ENCODE measurements around the gene LRRC31.

The LRRC31 gene

DNA sequence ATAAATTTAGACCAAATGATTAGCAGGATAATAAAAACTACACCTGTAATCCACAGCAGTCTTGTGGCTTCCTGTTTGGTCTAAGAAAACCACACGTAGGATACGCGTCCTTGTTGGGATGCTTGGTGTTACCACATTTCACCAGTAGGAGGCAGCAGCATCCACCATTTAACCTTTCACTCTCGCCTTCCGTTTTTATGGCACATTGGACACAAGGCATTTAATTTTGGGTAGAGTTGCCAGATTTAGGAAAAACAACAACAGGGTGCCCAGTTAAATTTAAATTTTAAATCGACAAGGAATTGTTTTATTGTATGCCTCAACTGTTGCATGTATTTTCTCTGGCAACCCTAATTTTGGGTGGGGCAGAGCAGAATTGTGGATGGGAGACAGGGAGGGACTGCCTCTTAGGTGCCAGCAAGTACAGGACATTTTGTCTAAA lies 6.3 kb downstream of the LRRC31 start:
- DNase-seq (ENCODE audit: low read depth), result peak; percentile 32

DNA sequence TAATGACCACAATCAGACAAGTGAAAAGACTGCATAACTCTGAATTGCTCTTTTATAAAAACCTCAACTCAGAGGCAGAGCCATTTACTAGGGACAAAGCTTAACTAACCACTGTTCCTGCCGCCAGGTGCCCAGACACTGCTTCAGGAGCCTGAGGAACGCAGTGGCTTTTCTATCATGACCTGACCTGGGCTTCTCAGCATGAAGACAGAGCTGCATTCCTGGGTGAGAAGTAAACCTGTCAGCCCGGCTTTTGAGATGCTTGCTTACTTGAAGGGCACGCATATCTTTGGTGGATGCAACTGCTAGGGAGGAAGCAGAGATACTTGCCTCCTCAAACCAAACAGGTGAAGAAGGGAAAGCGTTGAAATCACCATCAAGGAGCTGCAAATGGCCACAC lies 7.9 kb downstream of the LRRC31 start:
- DNase-seq (ENCODE audit: low read depth), result no peak

- DNase-seq (ENCODE audit: low read depth), result no peak
Measured at GRCh38 chr3:169857811-169858210, 11.9 kb downstream of the LRRC31 start.

DNA sequence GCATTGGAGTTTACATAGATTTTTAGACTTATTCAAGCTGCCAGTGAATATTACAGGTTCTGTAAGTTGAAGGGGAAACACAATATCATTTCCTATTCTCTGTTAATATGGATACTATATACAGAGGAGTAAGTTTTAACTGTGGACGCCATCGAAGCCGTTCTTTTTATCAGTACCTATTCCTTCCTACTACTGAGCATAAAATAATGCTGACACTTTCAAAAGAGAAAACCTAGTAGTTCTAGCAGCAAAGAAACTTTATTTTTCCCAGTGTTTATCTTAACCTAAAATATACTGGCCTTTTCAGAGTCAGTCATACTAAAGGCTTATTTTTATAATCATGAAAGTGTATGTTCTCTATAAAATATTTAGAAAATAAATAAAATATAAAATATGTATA lies 14.2 kb downstream of the LRRC31 start:
- DNase-seq (ENCODE audit: low read depth), result no peak

- no peak for DNase-seq (ENCODE audit: low read depth)
Measured at GRCh38 chr3:169850618-169851017, 19.1 kb downstream of the LRRC31 start.

DNA sequence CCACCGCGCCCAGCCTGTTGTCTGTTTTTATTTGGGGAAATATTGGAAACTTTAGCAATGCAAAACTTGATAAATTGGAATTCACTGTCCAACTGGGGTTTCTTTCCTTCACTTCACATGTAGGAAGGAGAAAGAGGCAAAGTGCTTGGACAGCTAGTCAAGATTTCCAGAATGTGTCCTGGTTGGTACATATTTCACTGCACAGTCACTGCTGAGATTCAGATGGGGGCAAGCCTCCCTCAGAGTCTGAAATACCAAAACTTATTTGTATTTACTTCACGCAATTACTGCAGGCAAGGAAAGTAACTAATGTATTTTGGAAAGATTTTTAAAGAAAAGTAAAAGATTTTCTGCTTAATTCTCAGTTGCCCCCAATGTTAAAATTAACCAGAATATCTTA lies 21.0 kb downstream of the LRRC31 start:
- no peak for DNase-seq (ENCODE audit: low read depth)

- no peak for DNase-seq (ENCODE audit: low read depth)
Measured at GRCh38 chr3:169847896-169848295, 21.8 kb downstream of the LRRC31 start.

GRCh38 chr3:169846458-169847193 lies 23.1 kb downstream of the LRRC31 start:
- DNase-seq (ENCODE audit: low read depth), result no peak

- DNase-seq (ENCODE audit: low read depth), result no peak
Measured at GRCh38 chr3:169842960-169843359, 26.8 kb downstream of the LRRC31 start.

DNA sequence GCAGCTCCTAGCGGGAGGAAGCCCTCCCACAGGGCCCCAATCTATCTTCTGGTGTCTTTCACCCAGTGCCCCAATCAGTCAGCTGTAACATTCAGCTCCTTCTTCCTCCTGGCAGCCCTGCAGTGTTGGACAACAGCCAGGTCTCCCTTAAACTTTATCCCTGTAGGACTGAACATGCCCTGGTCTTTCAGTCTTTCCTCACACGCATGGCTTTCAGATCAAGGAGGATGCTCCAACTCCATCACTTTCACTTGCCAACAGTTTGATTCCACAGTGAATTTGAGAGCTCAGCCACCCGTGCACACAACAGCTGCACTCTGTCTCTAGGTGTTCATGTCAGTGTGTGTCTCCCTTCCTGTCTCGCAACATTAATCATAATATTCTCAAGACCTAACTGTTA lies 28.6 kb downstream of the LRRC31 start:
- no peak for DNase-seq (ENCODE audit: low read depth)

DNA sequence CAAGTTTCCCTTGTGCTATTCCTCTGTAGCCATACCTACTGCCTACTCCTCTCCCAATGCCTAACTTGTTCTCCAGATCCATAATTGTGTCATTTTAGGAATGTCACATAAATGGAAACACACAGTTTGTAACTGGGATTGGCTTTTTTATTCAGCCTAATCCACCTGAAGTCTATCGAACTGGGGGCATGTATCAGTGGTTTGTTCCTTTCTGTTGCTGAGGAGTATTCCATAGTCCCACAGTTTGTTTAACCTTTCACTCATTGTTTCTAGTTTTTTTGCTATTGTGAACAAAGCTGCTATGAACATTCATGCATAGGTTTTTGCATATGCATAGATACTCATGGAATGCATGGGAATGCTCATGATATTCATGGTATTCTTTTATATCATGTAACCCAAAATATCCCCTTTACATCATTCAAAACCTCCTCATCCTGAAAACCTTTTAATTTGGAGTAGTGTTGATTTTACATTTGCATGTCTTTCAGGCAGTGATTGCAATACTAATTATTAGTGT lies 31.2 kb downstream of the LRRC31 start:
- no peak for DNase-seq (ENCODE audit: low read depth)

GRCh38 chr3:169836942-169837275 lies 32.8 kb downstream of the LRRC31 start:
- DNase-seq (ENCODE audit: low read depth), result no peak

- no peak for DNase-seq (ENCODE audit: low read depth)
Measured at GRCh38 chr3:169836078-169836941, 33.4 kb downstream of the LRRC31 start.

DNA sequence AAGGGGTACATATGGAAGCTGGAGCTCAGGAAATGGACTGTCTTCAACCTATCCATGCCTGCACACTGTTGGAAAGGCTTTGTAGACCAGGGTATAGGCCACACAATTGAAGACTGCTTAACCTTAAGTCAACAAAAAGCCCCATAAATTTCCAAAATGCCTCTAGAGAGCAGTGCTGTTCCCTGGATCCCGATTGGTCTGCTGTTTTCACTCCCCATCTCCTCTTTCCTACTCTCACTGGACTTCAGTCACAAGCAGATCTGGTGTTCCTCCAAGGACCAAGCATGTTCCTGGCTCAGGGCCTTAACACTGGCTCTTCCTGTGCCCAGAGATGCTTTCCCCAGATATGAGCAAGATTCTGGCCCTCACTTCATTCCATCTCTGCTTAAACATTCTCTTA lies 34.2 kb downstream of the LRRC31 start:
- no peak for DNase-seq (ENCODE audit: low read depth)

- no peak for DNase-seq (ENCODE audit: low read depth)
Measured at GRCh38 chr3:169827712-169828111, 42.0 kb downstream of the LRRC31 start.

DNA sequence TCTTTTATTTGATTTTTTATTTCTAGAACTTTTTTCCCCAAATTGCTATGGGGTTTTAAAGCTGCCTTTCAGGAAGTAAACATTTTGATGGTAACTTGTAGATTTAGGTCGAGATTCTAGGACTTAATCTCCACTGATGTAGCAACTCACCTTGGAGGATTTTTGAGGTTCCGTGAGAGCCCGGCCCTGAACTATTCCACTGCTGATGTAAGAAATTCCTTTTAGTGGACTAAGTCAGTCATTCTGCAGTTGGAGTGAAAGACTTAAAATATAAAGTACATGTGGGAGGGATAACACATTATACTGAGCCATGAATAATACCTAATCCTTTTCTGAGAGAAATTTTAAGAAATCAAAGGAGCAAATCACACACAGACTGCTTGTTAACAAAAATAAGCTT lies 44.4 kb downstream of the LRRC31 start:
- no peak for DNase-seq (ENCODE audit: low read depth)

- DNase-seq (ENCODE audit: low read depth), result no peak
Measured at GRCh38 chr3:169822983-169823382, 46.8 kb downstream of the LRRC31 start.

GRCh38 chr3:169822540-169822939 lies 47.2 kb downstream of the LRRC31 start:
- DNase-seq (ENCODE audit: low read depth), result no peak

DNA sequence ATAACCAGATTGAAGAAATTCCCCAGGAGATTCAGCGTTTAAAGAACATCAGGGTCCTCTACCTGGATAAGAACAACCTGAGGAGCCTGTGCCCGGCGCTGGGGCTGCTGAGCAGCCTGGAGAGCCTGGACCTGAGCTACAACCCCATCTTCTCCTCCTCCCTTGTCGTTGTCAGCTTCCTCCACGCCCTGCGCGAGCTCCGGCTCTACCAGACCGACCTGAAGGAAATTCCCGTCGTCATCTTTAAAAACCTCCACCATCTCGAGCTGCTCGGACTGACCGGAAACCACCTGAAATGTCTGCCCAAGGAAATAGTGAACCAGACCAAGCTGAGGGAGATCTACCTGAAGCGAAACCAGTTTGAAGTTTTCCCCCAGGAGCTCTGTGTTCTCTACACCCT lies 47.6 kb downstream of the LRRC31 start:
- DNase-seq (ENCODE audit: low read depth), result no peak

GRCh38 chr3:169818316-169818715 lies 51.4 kb downstream of the LRRC31 start:
- DNase-seq (ENCODE audit: low read depth), result no peak

- no peak for DNase-seq (ENCODE audit: low read depth)
Measured at GRCh38 chr3:169815590-169816150, 54.1 kb downstream of the LRRC31 start.

GRCh38 chr3:169813757-169814517 lies 55.8 kb downstream of the LRRC31 start:
- DNase-seq (ENCODE audit: low read depth), result peak; percentile 39

Measured in stimulated activated CD8-positive, alpha-beta memory T cell treated with anti-CD3 and anti-CD28 coated beads, Interleukin-12 subunit alpha, Interleukin-12 subunit beta, amount 100 ng/mL, for 1 hour (primary cell).